Pons (tissue), 1 donor: ENCODE measurements around the gene PRPF19.

ENCODE experiments used
- DNase-seq: peaks from one replicate; pipeline ENCODE4 v3.0.0-alpha.2; 2016; ENCODE audit warnings: low spot score

Gene PRPF19

DNA sequence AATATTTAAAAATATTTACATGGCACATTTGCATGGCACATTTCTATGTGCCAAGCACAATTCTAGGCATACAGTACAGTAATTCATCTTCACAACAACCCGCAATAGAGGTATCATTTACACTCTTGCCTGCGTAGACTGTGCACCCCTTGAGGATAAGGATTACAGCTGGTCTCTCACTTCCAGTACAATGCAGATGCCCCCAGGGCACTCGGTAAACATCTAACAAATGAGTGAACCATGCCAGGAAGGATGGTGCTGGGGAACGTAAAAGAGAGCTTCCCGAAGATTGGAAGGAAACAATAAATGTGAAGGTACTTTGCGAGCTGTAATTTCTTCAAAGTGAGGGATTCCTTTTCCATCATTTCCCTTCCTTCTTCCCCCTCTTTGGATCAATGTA, 1.3 kb downstream of the PRPF19 start:
- no peak for DNase-seq

DNA sequence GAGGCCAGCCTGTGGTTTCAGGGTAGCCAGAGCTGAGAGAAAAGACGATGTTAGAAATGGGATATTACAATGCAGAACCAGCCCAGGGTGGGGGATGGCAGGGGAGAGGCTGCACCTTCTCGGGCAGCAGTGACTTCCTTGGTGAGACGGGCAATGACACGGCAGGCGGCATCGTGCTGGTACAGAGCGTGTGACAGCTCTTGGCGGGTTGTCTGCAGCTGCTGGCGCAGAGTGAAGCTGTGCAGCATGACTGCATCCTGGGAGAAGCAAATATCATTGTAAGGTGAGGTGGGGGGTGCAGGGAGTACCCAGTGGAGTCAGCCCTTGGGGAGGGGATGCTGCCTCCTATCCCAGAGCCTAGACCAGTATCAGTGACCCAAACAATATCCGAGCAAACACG, 3.8 kb downstream of the PRPF19 start:
- DNase-seq = no peak

- peak; percentile 36 for DNase-seq
These were observed 5.5 kb downstream of the PRPF19 start for GRCh38 chr11:60900673-60901404.

- DNase-seq = no peak
These were observed 6.4 kb downstream of the PRPF19 start for GRCh38 chr11:60899977-60900376.

GRCh38 chr11:60899046-60899936, 7.1 kb downstream of the PRPF19 start:
- DNase-seq = peak; percentile 68

DNA sequence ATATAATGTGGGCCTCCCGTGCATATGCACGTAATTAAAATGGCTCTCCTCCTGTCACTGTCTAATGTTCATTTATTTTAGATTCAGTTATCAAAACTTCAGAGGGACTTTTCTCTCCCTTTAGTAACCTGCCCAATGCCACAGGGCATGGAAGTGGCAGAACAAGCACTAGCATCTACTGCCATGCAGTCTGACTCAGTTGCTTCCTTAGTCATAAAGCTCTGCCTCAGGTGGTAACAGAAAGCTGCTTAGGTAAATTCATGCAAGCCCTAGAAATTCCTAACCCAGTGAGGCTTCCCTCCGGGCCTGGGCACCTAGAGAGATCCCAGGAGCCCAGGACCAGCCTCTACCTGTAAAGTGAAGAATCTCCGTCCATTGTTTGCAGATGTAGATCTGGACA, 8.9 kb downstream of the PRPF19 start:
- no peak for DNase-seq

DNA sequence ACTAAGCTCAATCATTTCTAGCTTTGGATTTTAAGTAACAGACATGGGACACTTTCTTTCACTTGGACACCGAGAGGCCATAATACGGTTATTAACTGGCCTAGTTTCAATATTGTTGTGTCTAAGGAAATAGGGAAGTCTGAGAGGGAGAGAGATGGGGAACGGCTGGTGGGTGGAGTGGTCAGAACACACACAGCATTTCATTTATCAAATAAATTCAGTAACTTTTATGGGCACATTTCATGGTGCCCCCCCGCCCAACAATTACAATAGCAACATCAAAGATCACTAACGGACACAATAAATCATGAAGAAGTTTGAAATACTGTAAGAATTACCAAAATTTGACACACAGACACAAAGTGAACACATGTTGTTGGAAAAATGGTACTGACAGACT, 10.7 kb downstream of the PRPF19 start:
- DNase-seq = no peak

GRCh38 chr11:60891103-60891741, 15.2 kb downstream of the PRPF19 start:
- no peak for DNase-seq

DNA sequence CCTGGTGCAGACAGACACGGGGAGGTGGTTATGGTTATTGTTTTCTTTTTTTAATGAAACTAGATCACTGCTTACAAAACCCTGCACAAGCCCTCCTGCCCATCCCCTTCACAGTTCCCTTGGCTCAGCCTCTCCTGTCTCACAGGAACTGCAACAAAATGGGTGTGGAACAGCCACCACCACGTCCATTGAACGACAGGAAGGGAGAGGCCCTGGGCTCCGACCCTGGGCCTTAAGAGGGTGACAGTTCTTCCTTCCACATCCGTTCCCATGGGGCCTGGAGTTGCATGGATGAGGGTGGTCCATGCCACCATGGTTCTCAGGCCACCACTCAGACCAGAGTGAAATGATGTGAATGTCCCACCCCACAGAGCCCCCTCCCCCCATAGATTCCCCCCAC, 15.7 kb downstream of the PRPF19 start:
- no peak for DNase-seq

DNA sequence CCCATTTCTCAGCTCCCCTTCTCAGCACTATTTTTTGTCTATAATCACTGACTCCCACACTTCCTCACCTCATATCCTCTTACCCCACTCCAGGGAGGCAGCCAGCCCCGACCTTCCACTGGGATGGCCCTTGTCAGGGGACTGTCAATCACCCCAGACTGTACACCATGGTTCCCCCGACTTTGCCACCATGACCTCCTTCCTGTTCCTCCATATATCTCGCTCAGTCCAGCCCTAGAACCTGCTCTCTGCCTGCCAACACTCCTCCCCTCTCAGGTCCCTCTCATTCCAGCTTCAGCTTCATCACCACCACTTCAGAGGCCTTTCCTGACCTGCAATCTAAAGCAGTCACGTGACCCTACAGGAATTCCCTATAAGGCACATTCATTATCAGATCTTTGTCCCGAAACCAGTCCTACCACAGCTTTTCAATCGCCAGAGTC, 16.5 kb downstream of the PRPF19 start:
- no peak for DNase-seq

DNA sequence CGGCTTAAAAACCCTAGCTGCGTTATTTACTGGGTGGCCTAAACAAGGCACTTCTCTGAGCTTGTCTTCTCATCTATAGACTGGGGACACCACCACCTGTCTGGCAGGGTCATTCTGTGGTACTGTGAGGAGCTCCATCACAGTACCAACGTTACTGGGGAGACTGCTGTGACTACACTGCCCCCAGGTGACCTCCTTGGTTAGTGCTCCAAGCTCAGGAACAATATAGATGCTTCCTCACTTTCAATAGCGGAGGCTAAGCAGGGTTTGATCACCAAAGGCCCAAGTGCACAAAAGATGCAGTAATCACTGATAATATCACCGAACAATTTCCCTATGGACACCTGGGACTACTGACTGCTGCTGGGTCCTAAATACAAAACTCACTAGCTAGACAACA, 18.8 kb downstream of the PRPF19 start:
- peak; percentile 58 for DNase-seq

- DNase-seq = no peak
These were observed 25.6 kb downstream of the PRPF19 start for GRCh38 chr11:60880643-60881282.

DNA sequence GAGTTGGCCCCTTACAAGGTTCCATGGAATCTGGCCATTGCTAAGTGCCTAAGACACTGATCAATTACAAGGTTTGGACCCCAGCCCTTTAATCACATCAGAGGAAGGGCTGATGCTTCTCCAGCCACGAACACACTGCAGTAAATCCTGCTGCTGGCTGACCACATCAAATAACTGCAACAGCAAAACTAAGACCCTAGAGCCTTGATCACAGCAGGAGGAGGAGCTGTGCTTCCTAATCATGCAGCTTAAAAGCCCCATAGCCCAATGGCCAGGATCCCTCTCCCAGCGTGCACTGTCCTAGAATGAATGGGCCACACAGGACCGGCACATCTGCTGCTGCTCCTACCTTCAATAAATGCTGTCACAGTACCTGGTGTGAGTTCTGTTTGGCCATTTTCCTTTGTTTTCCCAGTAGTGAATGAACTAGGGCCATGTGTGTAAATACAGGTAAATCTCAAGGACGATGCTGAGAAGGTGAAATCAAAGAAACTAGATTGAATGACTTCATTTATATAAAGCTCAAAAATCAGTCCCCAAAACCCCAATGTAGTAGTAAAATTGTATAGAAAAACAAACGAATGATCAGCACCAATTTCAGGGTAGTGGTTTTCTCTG, 26.3 kb downstream of the PRPF19 start:
- no peak for DNase-seq

GRCh38 chr11:60879104-60879503, 27.3 kb downstream of the PRPF19 start:
- DNase-seq = no peak

- no peak for DNase-seq
These were observed 27.9 kb downstream of the PRPF19 start for GRCh38 chr11:60878245-60879101.

GRCh38 chr11:60876168-60876485, 30.3 kb downstream of the PRPF19 start:
- no peak for DNase-seq

GRCh38 chr11:60875366-60876167, 30.8 kb downstream of the PRPF19 start:
- no peak for DNase-seq

- no peak for DNase-seq
These were observed 31.7 kb downstream of the PRPF19 start for GRCh38 chr11:60874421-60875365.

DNA sequence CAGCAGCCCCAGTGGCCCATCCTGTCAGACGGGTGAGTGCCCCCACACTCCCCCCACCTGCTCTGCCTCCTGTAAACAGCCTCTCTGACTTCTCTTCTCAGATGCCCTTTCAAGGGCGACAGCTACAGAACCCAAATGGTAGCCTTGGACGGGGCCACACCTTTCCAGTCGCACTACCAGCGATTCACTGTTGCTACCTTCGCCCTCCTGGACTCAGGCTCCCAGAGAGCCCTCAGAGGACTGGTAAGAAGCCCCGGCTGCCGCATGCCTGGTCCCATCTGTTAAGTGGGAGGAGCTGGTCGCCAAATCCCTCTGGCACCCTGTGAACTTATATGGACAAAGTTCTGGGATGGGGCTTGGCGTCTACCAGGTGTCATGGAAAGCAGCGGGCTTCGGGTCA, 32.9 kb downstream of the PRPF19 start:
- no peak for DNase-seq
